Measurements from ENCODE around the gene SH2D3C.

GRCh38 chr9:127781806-127782205 is 3.3 kb upstream of the SH2D3C start:
- no peak for TF ChIP-seq CTCF (IDR thresholded peaks at IDR 0.05)
- no peak for TF ChIP-seq POLR2A (IDR thresholded peaks at IDR 0.05)
- TF ChIP-seq POLR2AphosphoS5 (IDR thresholded peaks at IDR 0.05) = no peak
- no peak for TF ChIP-seq EP300 (IDR thresholded peaks at IDR 0.05)
